Neural progenitor cell (in vitro differentiated cells): ENCODE measurements around the gene ZDHHC13.

Experiments used
- CTCF ChIP-seq: fragments of 200-600 bp; sonication (generic); IDR thresholded peaks from 2 replicates; pipeline ENCODE4 v1.5.1; 2017; ENCODE audit warnings: antibody characterized with exemption, mild to moderate bottlenecking
- EZH2 ChIP-seq: fragments of 200-600 bp; sonication (generic); IDR thresholded peaks from 2 replicates; pipeline ENCODE4 v1.6.1; 2017; ENCODE audit warnings: antibody characterized with exemption, mild to moderate bottlenecking, moderate library complexity
- EZH2phosphoT487 ChIP-seq: fragments of 200-600 bp; sonication (generic); IDR thresholded peaks from 2 replicates; pipeline ENCODE4 v1.6.1; 2017; ENCODE audit warnings: antibody characterized with exemption

GRCh38 chr11:19193916-19194315, 76.9 kb downstream of the ZDHHC13 start:
- TF ChIP-seq EZH2phosphoT487 (no peak), EZH2 (no peak), CTCF (no peak)
